Thoracic aorta (tissue), 2 donors: ENCODE results near the gene TXNIP. TPM values are rescaled to one million over a fixed set of nuclear protein-coding genes. Genes with fewer than 3 reads are reported as not detected.

ENCODE experiments used
- ATAC-seq: fragments of 150-250 bp; one replicate; pipeline ENCODE4 v1.8.0; 2017; ENCODE audit warnings: low read depth; ENCODE audit not compliant: insufficient number of reproducible peaks, low FRiP score
- DNase-seq: peaks from one replicate; pipeline ENCODE4 v3.0.0-alpha.2; 2020; ENCODE audit warnings: low spot score
- H3K27ac ChIP-seq, 2 donors: fragments of 200-600 bp; sonication (generic); 1 replicate in 1 of 2; 2 replicates in 1 of 2; pipeline ENCODE4 v1.5.1; 2016; ENCODE audit warnings: mild to moderate bottlenecking in 2 of 2, moderate library complexity in 2 of 2
- H3K27me3 ChIP-seq: fragments of 200-600 bp; sonication (generic); replicated peaks from 2 replicates; pipeline ENCODE4 v1.6.0; 2016; ENCODE audit warnings: mild to moderate bottlenecking; ENCODE audit not compliant: insufficient read depth
- H3K36me3 ChIP-seq: fragments of 200-600 bp; sonication (generic); one replicate; pipeline ENCODE4 v1.5.1; 2016
- H3K4me1 ChIP-seq, 2 donors: fragments of 200-600 bp; sonication (generic); 1 replicate in 1 of 2; 2 replicates in 1 of 2; pipeline versions ENCODE4 v1.5.1 to v1.6.0; 2016; ENCODE audit warnings: low read depth in 2 of 2, mild to moderate bottlenecking in 1 of 2; ENCODE audit not compliant: control insufficient read depth in 1 of 2
- H3K4me3 ChIP-seq: fragments of 200-600 bp; sonication (generic); 2 replicates; pipeline ENCODE4 v1.5.1; 2016; ENCODE audit warnings: mild to moderate bottlenecking
- H3K9me3 ChIP-seq: fragments of 200-600 bp; sonication (generic); 2 replicates; pipeline ENCODE4 v1.5.1; 2016
- CTCF ChIP-seq: fragments of 200-600 bp; sonication (generic); IDR thresholded peaks from one replicate; pipeline ENCODE4 v1.5.1; 2019; ENCODE audit warnings: antibody characterized with exemption
- total RNA-seq, 2 donors: library from RNA; depleted of rRNA; stranded (reverse); fragments of >200 nt; gene quantifications; one replicate each; pipeline versions ENCODE4 v1.1.0 to v1.2.3, GENCODE V29; 2016

Gene TXNIP
- total RNA-seq, 2 donors from 2014 or later: 423 to 622 TPM

GRCh38 chr1:146019231-146020057 lies 23.1 kb upstream of the TXNIP start:
- Histone ChIP-seq H3K9me3 (no peaks in the 10 kb centered on the region), H3K36me3 (no peaks in the 10 kb centered on the region), H3K4me1 (peaks cover 5 to 8% of the 10 kb centered on the region in 2 donors), H3K27me3 (no peaks in the 10 kb centered on the region), H3K4me3 (peak overlapping the region; percentile 58), H3K27ac (no peak overlapping the region)
- no peak for DNase-seq
- no peak for ATAC-seq
- no peak for TF ChIP-seq CTCF

GRCh38 chr1:146016891-146017290 lies 20.5 kb upstream of the TXNIP start:
- Histone ChIP-seq H3K9me3 (no peaks in the 10 kb centered on the region), H3K4me3 (no peak overlapping the region), H3K36me3 (no peaks in the 10 kb centered on the region), H3K27me3 (no peaks in the 10 kb centered on the region), H3K27ac (no peak overlapping the region), H3K4me1 (peaks cover 5 to 8% of the 10 kb centered on the region in 2 donors)
- TF ChIP-seq CTCF: no peak
- ATAC-seq (no peak), DNase-seq (no peak)

GRCh38 chr1:146013559-146013922 lies 17.2 kb upstream of the TXNIP start:
- Histone ChIP-seq H3K27ac (no peak overlapping the region), H3K9me3 (no peaks in the 10 kb centered on the region), H3K4me1 (no peaks in the 10 kb centered on the region), H3K4me3 (no peak overlapping the region), H3K27me3 (no peaks in the 10 kb centered on the region), H3K36me3 (no peaks in the 10 kb centered on the region)
- DNase-seq (no peak), ATAC-seq (no peak)
- no peak for TF ChIP-seq CTCF

- H3K36me3 ChIP-seq: no peaks in the 10 kb centered on the region
- H3K4me1 ChIP-seq: no peaks in the 10 kb centered on the region
- TF ChIP-seq CTCF: peak; percentile 66
- DNase-seq (no peak), ATAC-seq (no peak)
- no peak overlapping the region for H3K27ac ChIP-seq
- H3K9me3 ChIP-seq: no peaks in the 10 kb centered on the region
- no peaks in the 10 kb centered on the region for H3K27me3 ChIP-seq
- H3K4me3 ChIP-seq: no peak overlapping the region
Observed at GRCh38 chr1:146012703-146013558, 16.6 kb upstream of the TXNIP start.

GRCh38 chr1:146010126-146010738 lies 13.9 kb upstream of the TXNIP start:
- Histone ChIP-seq H3K9me3 (no peaks in the 10 kb centered on the region), H3K27me3 (no peaks in the 10 kb centered on the region), H3K4me3 (no peak overlapping the region), H3K36me3 (no peaks in the 10 kb centered on the region), H3K4me1 (peaks cover 11 to 17% of the 10 kb centered on the region in 2 donors), H3K27ac (no peak overlapping the region)
- TF ChIP-seq CTCF: no peak
- DNase-seq: no peak
- ATAC-seq: no peak
